Measurements from ENCODE around the gene MTMR11.
A peak's percentile ranks its signal among the peaks of the same experiment; 100 is the strongest.

Gene MTMR11, protein sequence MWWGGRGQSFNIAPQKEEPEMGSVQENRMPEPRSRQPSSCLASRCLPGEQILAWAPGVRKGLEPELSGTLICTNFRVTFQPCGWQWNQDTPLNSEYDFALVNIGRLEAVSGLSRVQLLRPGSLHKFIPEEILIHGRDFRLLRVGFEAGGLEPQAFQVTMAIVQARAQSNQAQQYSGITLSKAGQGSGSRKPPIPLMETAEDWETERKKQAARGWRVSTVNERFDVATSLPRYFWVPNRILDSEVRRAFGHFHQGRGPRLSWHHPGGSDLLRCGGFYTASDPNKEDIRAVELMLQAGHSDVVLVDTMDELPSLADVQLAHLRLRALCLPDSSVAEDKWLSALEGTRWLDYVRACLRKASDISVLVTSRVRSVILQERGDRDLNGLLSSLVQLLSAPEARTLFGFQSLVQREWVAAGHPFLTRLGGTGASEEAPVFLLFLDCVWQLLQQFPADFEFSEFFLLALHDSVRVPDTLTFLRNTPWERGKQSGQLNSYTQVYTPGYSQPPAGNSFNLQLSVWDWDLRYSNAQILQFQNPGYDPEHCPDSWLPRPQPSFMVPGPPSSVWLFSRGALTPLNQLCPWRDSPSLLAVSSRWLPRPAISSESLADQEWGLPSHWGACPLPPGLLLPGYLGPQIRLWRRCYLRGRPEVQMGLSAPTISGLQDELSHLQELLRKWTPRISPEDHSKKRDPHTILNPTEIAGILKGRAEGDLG
- 0 to 4.2 (median 1.4) reads per million in 9 experiments for total RNA-seq

DNA sequence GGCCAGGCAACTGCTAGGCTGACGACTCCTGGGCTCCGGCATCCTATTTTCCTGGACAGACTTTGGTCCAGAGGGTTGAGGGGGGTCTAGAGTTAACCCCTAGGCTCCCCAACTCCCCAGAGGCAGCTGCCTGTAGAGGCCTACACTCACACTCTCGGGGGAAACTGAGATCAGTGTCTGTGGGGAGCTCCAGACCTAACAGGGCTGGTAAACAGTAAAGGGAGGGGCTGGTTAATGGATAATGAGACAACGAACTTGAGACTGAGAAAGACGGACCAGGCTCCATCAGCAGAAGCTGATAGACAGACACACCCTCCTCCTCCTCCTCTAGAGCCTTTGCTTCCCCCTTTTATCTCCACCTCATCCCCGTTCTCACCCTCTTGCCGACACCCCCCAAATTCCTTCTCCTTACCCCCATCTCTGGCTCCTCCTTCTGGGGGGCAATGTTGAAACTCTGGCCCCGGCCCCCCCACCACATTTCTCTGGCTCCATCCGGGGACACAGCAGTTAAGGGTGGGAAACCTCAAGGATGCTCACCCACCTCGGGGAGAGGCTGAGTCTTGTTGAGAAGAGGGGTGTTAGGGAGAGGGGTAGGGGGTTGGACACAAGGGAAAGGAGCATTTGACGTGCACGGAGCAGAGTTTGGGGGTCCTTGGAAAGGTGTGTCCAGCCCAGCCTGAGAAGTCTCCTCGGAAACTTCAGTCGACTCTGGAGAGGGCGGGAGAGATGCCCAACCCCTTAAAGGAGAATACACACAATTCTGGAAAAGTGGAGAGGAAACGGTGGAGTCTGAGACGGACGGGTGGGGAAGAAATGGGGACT is at the start of gene MTMR11:
Gene MTMR11 (minus strand): TSS at position 710 of the 822 bp plus-strand sequence. CDS start 232 bp downstream, at position 478.
- no peaks in the 10 kb centered on the region for H3K9me3 Mint-ChIP-seq
- H3K27me3 Mint-ChIP-seq = peaks cover 7 to 25% of the 10 kb centered on the region in 2 donors
- H3K4me1 Mint-ChIP-seq (ENCODE audit: low read depth in 2 of 2) = peaks cover 11 to 16% of the 10 kb centered on the region in 2 donors
- peak within 1 kb of the TSS in 1 of 2 donors; percentile 52 for H3K27ac Mint-ChIP-seq
- no peak within 1 kb of the TSS for H3K4me3 Mint-ChIP-seq
- ATAC-seq (replicated peaks) (no peak), DNase-seq (no peak)
- no peaks in the 10 kb centered on the region for H3K36me3 Mint-ChIP-seq (ENCODE audit: insufficient read depth)

DNA sequence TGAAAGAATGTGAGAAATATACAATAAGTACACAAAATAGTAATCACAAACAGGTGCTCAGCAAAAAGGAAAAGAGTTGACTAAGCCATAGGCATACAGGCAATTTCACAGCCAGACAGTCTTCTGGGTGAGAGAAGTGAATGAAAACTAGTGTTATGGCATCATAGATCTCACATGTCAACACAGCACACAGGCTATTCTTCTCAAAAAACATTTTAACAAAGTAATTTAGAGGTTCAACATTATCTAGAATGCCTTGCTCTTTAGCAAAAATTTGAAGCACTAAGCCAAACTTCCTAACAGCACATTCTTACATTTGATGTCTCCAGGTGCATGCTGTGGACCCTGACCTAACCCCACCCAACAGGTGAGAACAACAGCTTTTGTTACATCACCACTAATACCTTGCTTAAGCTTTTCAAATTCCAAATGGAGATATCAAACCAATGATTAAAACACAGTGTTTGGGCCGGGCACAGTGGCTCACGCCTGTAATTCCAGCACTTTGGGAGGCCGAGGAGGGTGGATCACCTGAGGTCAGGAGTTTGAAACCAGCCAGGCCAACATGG is 43.4 kb upstream of the MTMR11 start:
- no peak overlapping the region for H3K4me3 Mint-ChIP-seq
- H3K27me3 Mint-ChIP-seq = no peaks in the 10 kb centered on the region
- no peaks in the 10 kb centered on the region for H3K9me3 Mint-ChIP-seq
- peak overlapping the region in 1 of 2 donors; percentile 56 for H3K27ac Mint-ChIP-seq
- no peak for DNase-seq
- no peak for ATAC-seq (replicated peaks)
- peaks cover 22% of the 10 kb centered on the region for H3K36me3 Mint-ChIP-seq (ENCODE audit: insufficient read depth)
- peaks cover 2 to 17% of the 10 kb centered on the region in 2 donors for H3K4me1 Mint-ChIP-seq (ENCODE audit: low read depth in 2 of 2)

DNA sequence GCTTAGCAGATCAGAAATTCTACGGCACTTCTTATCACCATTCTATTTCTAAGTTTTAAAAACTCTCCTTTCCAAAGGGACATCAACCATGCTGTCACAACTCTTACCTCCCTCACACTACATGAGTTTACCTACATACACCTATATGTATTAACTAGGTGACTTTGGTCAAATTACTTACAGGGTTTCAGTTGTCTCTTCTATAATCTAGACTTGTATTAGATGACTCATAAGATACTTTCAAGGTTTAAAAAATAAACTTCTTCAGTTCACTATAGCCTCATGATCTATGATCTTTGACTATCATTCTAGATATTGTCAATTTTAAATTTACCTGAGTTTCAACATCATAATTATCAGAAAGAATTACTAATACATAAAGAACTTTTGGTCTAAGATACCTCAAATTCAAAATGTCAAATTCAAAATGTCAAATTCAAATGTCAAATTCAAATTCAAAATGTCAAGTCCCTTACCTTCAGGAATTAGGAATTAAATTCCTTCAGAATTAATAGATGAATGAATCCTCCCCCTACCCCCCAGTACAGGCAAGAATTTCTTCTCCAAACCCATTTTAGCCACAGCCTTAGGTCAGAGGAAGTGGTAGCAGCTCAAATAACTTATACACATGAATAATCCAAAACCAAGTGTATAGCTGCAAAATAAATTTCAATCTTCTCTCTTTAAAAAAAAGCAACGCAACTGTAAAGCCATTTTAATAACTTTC is 42.7 kb upstream of the MTMR11 start:
- Mint-ChIP-seq H3K27ac (peak overlapping the region in 1 of 2 donors; percentile 56), H3K4me3 (no peak overlapping the region), H3K27me3 (no peaks in the 10 kb centered on the region), H3K4me1 (ENCODE audit: low read depth in 2 of 2) (peaks cover 2 to 17% of the 10 kb centered on the region in 2 donors), H3K36me3 (ENCODE audit: insufficient read depth) (peaks cover 25% of the 10 kb centered on the region), H3K9me3 (no peaks in the 10 kb centered on the region)
- no peak for ATAC-seq (replicated peaks)
- DNase-seq = no peak

DNA sequence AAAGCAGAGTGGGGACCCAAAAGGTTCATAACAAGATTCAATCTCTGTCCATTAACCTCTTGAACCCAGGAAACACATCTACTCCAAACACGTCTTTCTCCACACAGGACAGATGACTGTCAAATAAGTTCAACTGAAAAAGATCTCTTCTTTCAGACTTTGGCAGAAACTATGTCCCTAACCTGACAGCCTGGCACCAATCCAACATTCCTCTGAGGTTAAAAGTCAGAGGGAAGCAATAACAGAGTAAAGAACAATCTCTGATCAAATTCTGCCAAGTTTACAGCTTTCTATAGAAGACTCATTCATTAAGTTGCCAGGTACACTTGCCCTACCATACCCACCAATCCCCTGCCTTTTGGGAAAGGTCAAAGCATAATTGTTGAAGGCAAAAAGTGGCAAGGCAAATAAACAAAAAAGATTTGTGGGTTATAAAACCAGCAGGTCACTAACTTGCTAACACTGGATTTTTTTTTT is 41.9 kb upstream of the MTMR11 start:
- Mint-ChIP-seq H3K27me3 (no peaks in the 10 kb centered on the region), H3K4me1 (ENCODE audit: low read depth in 2 of 2) (peaks cover 2 to 16% of the 10 kb centered on the region in 2 donors), H3K27ac (no peak overlapping the region), H3K9me3 (no peaks in the 10 kb centered on the region), H3K4me3 (no peak overlapping the region), H3K36me3 (ENCODE audit: insufficient read depth) (peaks cover 28% of the 10 kb centered on the region)
- no peak for ATAC-seq (replicated peaks)
- no peak for DNase-seq

DNA sequence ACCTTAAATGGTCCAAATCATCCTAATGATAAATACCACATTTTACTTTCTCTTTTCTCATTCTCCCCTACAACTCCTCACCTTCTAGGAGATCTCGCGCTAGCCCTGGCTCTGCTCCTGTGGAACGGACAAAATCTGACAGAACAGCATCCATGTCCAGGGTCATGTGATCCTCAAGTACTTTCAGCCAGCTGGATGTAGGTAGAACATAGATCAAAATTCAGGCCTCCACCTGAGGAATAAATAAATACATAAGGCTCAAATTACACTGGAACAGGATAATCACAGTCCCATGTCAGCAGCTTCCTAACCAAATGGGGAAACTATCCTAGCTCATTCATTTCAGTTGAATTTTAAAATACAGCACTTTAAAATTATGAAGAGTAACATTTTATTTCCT is 40.7 kb upstream of the MTMR11 start:
- no peak overlapping the region for H3K27ac Mint-ChIP-seq
- H3K9me3 Mint-ChIP-seq = no peaks in the 10 kb centered on the region
- peaks cover 2 to 13% of the 10 kb centered on the region in 2 donors for H3K4me1 Mint-ChIP-seq (ENCODE audit: low read depth in 2 of 2)
- no peak overlapping the region for H3K4me3 Mint-ChIP-seq
- no peaks in the 10 kb centered on the region for H3K27me3 Mint-ChIP-seq
- DNase-seq = no peak
- ATAC-seq (replicated peaks) = no peak
- H3K36me3 Mint-ChIP-seq (ENCODE audit: insufficient read depth) = peaks cover 24% of the 10 kb centered on the region

DNA sequence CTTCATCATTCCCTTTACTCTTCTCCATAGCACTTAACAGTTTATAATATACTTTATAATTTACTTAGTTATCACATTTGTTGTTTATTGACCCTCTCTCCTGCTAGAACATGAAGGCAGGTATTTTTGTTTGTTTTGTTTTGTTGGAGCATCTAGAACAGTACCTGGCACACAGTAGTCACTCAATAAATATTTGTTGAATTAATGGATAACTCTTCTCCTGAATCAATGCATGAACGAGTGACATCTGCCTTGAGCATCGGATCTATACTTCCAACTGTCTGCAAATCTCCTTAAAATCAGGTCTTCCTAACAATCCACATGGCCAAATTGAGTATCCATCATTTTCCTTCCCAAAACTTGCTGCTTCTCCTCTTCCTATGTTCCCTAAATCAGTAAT is 35.9 kb upstream of the MTMR11 start:
- peak overlapping the region in 1 of 2 donors; percentile 14 for H3K27ac Mint-ChIP-seq
- no peaks in the 10 kb centered on the region for H3K9me3 Mint-ChIP-seq
- H3K4me1 Mint-ChIP-seq (ENCODE audit: low read depth in 2 of 2) = peaks cover 0 to 3% of the 10 kb centered on the region in 2 donors
- DNase-seq (no peak), ATAC-seq (replicated peaks) (no peak)
- H3K27me3 Mint-ChIP-seq = no peaks in the 10 kb centered on the region
- no peak overlapping the region for H3K4me3 Mint-ChIP-seq
- H3K36me3 Mint-ChIP-seq (ENCODE audit: insufficient read depth) = peaks cover 40% of the 10 kb centered on the region

DNA sequence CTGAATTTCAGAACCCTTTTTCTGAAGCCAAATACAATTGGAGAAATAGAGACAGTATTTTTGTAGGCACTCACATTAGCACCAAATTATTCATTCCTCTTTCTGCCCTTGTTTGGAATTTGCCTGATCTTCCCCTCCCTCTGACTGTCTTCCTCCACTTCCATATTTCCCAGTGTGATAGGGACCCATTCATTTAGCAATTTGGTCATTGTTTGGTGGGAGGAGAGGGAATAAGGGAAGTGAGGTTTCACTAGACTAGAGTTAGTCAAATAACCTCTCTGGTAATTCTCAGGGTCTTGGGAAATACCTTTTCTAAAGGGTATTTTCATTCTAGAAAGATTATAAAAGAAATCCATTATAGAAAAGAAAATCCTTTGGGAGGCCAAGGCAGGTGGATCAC is 31.0 kb upstream of the MTMR11 start:
- Mint-ChIP-seq H3K36me3 (ENCODE audit: insufficient read depth) (peaks cover 35% of the 10 kb centered on the region), H3K4me3 (no peak overlapping the region), H3K27ac (no peak overlapping the region), H3K4me1 (ENCODE audit: low read depth in 2 of 2) (peaks cover 0 to 4% of the 10 kb centered on the region in 2 donors), H3K9me3 (no peaks in the 10 kb centered on the region), H3K27me3 (no peaks in the 10 kb centered on the region)
- DNase-seq (no peak), ATAC-seq (replicated peaks) (no peak)

DNA sequence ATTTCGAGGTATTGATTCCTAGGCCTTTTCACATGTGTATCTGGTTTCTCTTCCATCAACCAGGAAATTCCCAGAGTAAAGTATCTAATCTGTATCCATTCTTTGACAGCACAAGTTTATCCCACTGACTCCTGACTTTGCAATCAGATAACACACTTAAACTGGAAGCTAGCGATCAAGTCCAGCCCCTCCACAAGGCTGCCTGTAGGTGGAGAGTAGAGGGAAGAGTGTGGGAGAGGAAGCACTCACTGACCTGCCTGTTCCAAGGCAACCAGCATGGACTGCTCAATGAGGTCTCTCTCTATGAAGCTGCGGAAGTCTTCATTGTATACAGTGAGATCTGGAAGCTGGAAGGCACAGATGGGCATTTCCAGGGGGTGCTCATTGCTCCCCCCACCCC is 30.4 kb upstream of the MTMR11 start:
- DNase-seq = no peak
- Mint-ChIP-seq H3K4me3 (no peak overlapping the region), H3K36me3 (ENCODE audit: insufficient read depth) (peaks cover 35% of the 10 kb centered on the region), H3K27ac (no peak overlapping the region), H3K4me1 (ENCODE audit: low read depth in 2 of 2) (peaks cover 4 to 10% of the 10 kb centered on the region in 2 donors), H3K27me3 (no peaks in the 10 kb centered on the region), H3K9me3 (no peaks in the 10 kb centered on the region)
- ATAC-seq (replicated peaks) = no peak

DNA sequence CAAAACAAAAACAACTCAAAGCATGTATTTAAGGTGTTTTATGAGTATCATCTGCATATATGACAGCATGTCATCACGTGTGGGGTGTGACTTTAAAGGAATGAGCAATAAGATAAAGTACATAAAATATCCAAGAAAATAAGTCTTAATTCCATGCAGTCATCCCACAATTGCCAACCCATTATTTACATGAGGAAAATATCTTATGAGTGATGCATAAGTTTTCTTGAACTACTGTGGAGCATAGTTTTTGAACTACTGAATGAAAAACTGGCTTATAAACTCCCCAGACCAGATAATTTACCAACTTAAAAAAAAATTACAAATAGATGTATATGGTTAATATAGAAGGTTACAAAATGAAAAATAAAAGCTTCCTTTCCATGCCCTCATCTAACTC is 29.7 kb upstream of the MTMR11 start:
- Mint-ChIP-seq H3K27ac (no peak overlapping the region), H3K27me3 (no peaks in the 10 kb centered on the region), H3K4me1 (ENCODE audit: low read depth in 2 of 2) (peaks cover 4 to 12% of the 10 kb centered on the region in 2 donors), H3K4me3 (no peak overlapping the region), H3K36me3 (ENCODE audit: insufficient read depth) (peaks cover 33% of the 10 kb centered on the region), H3K9me3 (no peaks in the 10 kb centered on the region)
- no peak for ATAC-seq (replicated peaks)
- no peak for DNase-seq

DNA sequence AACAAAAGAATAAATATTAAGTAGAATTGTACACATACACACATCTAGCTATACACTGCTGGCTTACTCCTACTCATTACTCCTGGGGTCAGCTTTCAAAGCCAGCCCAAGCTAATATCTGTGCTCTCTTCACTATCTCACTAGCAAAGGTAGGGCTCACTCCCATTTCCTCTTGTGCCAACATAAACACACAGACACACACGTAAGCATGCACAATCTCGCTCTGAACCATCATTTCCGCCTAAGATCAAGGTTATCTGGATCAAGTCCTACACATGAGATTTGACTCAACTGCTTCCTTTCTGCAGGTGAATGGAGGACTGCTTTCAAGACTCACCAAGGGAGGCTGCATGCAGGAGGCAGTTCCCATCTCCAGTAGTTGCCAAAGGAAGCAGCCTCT is 28.8 kb upstream of the MTMR11 start:
- Mint-ChIP-seq H3K4me3 (no peak overlapping the region), H3K36me3 (ENCODE audit: insufficient read depth) (peaks cover 28% of the 10 kb centered on the region), H3K4me1 (ENCODE audit: low read depth in 2 of 2) (peaks cover 4 to 12% of the 10 kb centered on the region in 2 donors), H3K9me3 (no peaks in the 10 kb centered on the region), H3K27ac (peak overlapping the region in 1 of 2 donors; percentile 9), H3K27me3 (no peaks in the 10 kb centered on the region)
- ATAC-seq (replicated peaks) = no peak
- no peak for DNase-seq

DNA sequence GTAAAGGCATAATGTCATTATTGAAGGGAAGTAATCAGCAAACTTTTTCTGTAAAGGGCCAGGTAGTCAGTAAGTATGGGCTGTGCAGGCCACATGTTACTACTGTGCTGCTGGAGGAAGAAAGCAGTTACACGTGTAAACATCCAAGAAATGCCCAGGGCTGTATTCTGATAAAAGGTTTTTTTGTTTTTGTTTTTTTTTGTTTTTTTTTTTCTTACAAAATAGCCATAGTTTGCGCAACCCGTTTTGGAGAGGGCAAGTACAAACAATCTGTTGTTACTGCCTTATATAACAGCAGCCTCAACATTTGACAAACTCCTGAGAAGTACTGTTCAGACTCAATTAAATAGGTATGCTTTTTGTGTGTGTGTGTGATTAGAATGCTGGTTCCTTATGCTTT is 26.7 kb upstream of the MTMR11 start:
- peaks cover 28% of the 10 kb centered on the region for H3K36me3 Mint-ChIP-seq (ENCODE audit: insufficient read depth)
- no peak for ATAC-seq (replicated peaks)

DNA sequence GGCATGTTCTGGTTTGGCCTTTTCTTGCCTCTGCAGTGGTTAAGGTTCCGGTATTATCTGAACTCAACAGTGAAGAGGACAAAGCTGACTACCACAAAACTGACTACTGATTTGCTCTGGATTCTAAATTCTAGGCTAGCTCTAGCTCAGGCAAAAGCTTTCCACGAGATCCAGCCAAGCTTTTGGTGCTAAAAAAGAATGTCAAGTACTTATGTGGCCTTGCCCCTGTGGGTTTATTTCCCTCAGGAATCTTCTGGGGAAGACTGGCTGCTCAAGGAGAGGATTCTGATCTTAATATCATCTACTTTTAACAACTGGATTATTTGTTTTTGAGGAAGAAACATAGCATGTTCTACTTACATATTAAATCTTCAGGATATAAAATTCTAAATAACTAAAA is 26.1 kb upstream of the MTMR11 start:
- no peak for DNase-seq
- Mint-ChIP-seq H3K36me3 (ENCODE audit: insufficient read depth) (peaks cover 27% of the 10 kb centered on the region), H3K4me1 (ENCODE audit: low read depth in 2 of 2) (peaks cover 4 to 12% of the 10 kb centered on the region in 2 donors), H3K27me3 (no peaks in the 10 kb centered on the region), H3K9me3 (no peaks in the 10 kb centered on the region), H3K4me3 (no peak overlapping the region), H3K27ac (peak overlapping the region in 1 of 2 donors; percentile 11)
- no peak for ATAC-seq (replicated peaks)

More for the DNA sequence above, 26.7 kb upstream of the MTMR11 start:
- H3K27me3 Mint-ChIP-seq = no peaks in the 10 kb centered on the region
- DNase-seq = no peak
- H3K9me3 Mint-ChIP-seq = no peaks in the 10 kb centered on the region
- H3K4me1 Mint-ChIP-seq (ENCODE audit: low read depth in 2 of 2) = peaks cover 4 to 12% of the 10 kb centered on the region in 2 donors
- H3K27ac Mint-ChIP-seq = no peak overlapping the region
- no peak overlapping the region for H3K4me3 Mint-ChIP-seq
